IMR-90 (cell line): Measurements from ENCODE around the gene L3MBTL4. TPM values are rescaled to one million over a fixed set of nuclear protein-coding genes. Genes with fewer than 3 reads are reported as not detected.

Source experiments
- ATAC-seq: fragments of 200-7000 bp; cut with Tn5 transposase; 2 replicates; pipeline ENCODE4 v1.9.1; 2020; ENCODE audit warnings: low read depth, mild to moderate bottlenecking, moderate library complexity
- BruUV-seq: library from RNA; stranded (reverse); fragments of 400-500 nt; replicated peaks from 2 replicates; lab custom pipeline; 2021; lab: Mats Ljungman, UMichigan
- CTCF ChIA-PET: fragments of 300-600 bp; formaldehyde crosslinking; extraction: SDS; loops from one replicate; lab custom pipeline; 2021; ENCODE audit warnings: antibody characterized with exemption; lab: Yijun Ruan, JAX
- POLR2A ChIA-PET: fragments of 300-600 bp; sonication (Branson Sonifier 250); formaldehyde crosslinking; loops from one replicate; lab custom pipeline; 2022; ENCODE audit warnings: antibody characterized with exemption; ENCODE audit not compliant: unreplicated experiment; lab: Charles Lee
- DNase-seq: peaks from one replicate; pipeline ENCODE4 v3.0.0; 2013
- H2AFZ ChIP-seq: replicated peaks from 2 replicates; pipeline ENCODE3; 2013; ENCODE audit warnings: low read length, mild to moderate bottlenecking; ENCODE audit not compliant: poor library complexity
- H2AK5ac ChIP-seq: 2 replicates; pipeline ENCODE4 v1.6.1; 2013; ENCODE audit warnings: low read depth, low read length, inconsistent platforms
- H2AK9ac ChIP-seq: replicated peaks from 2 replicates; pipeline ENCODE3; 2013; ENCODE audit warnings: mild to moderate bottlenecking, low read depth, low read length, moderate library complexity; ENCODE audit not compliant: poor library complexity
- H2BK120ac ChIP-seq: 2 replicates; pipeline ENCODE4 v1.6.1; 2013; ENCODE audit warnings: low read depth, low read length, inconsistent platforms
- H2BK15ac ChIP-seq: 3 replicates; pipeline ENCODE4 v1.6.1; 2013; ENCODE audit warnings: low read depth, low read length, inconsistent platforms
- H2BK20ac ChIP-seq: 2 replicates; pipeline ENCODE4 v1.6.1; 2013; ENCODE audit warnings: low read depth, mild to moderate bottlenecking, inconsistent platforms, low read length, moderate library complexity
- H2BK5ac ChIP-seq: 2 replicates; pipeline ENCODE4 v1.6.1; 2013; ENCODE audit warnings: mild to moderate bottlenecking, low read depth, low read length, inconsistent platforms; ENCODE audit not compliant: poor library complexity, severe bottlenecking
- H3K14ac ChIP-seq: replicated peaks from 2 replicates; pipeline ENCODE4 v1.6.1; 2013; ENCODE audit warnings: low read depth, low read length, inconsistent platforms
- H3K18ac ChIP-seq: 2 replicates; pipeline ENCODE4 v1.6.1; 2013; ENCODE audit warnings: low read depth, low read length, control low read depth
- H3K23ac ChIP-seq: 2 replicates; pipeline ENCODE4 v1.6.1; 2013; ENCODE audit warnings: low read depth, low read length, inconsistent platforms
- H3K27ac ChIP-seq: 2 replicates; pipeline ENCODE4 v1.5.1; 2013; ENCODE audit warnings: mild to moderate bottlenecking, control low read depth, low read length; ENCODE audit not compliant: insufficient read depth
- H3K27me3 ChIP-seq: 2 replicates; pipeline ENCODE4 v1.6.1; 2013; ENCODE audit warnings: low read length; ENCODE audit not compliant: control insufficient read depth, insufficient read depth
- H3K36me3 ChIP-seq: 2 replicates; pipeline ENCODE4 v1.6.1; 2013; ENCODE audit warnings: low read length, mixed read lengths; ENCODE audit not compliant: control insufficient read depth, insufficient read depth
- H3K4ac ChIP-seq: 2 replicates; pipeline ENCODE4 v1.6.1; 2013; ENCODE audit warnings: low read depth, low read length, inconsistent platforms
- H3K4me1 ChIP-seq: 2 replicates; pipeline ENCODE4 v1.6.1; 2013; ENCODE audit warnings: low read length, mixed read lengths; ENCODE audit not compliant: control insufficient read depth, insufficient read depth
- H3K4me2 ChIP-seq: 2 replicates; pipeline ENCODE4 v1.6.1; 2013; ENCODE audit warnings: low read depth, mild to moderate bottlenecking, control low read depth, low read length, moderate library complexity
- H3K4me3 ChIP-seq: 2 replicates; pipeline ENCODE4 v1.5.1; 2013; ENCODE audit warnings: low read depth, mild to moderate bottlenecking, control low read depth, low read length, moderate library complexity; ENCODE audit not compliant: insufficient read depth
- H3K56ac ChIP-seq: 2 replicates; pipeline ENCODE4 v1.6.1; 2013; ENCODE audit warnings: low read length, inconsistent platforms; ENCODE audit not compliant: insufficient read depth; ENCODE audit errors: extremely low read depth
- H3K79me1 ChIP-seq, 2 experiments: 2 replicates each; pipeline ENCODE4 v1.6.1; 2013; ENCODE audit warnings: low read length in 2 of 2, inconsistent platforms in 1 of 2, low read depth in 1 of 2
- H3K9ac ChIP-seq: 2 replicates; pipeline ENCODE4 v1.6.1; 2013; ENCODE audit warnings: low read depth, low read length, control low read depth
- H3K9me1 ChIP-seq: 2 replicates; pipeline ENCODE4 v1.6.1; 2013; ENCODE audit warnings: low read length, inconsistent platforms; ENCODE audit not compliant: insufficient read depth
- H3K9me3 ChIP-seq: 2 replicates; pipeline ENCODE4 v1.6.1; 2013; ENCODE audit warnings: low read length; ENCODE audit not compliant: control insufficient read depth, insufficient read depth
- H4K20me1 ChIP-seq: 2 replicates; pipeline ENCODE4 v1.6.1; 2013; ENCODE audit warnings: low read length, inconsistent platforms; ENCODE audit not compliant: insufficient read depth
- H4K5ac ChIP-seq: 2 replicates; pipeline ENCODE4 v1.6.1; 2013; ENCODE audit warnings: mild to moderate bottlenecking, low read depth, low read length, control low read depth
- H4K8ac ChIP-seq, 2 experiments: 2 replicates each; pipeline ENCODE4 v1.6.1; 2013; ENCODE audit warnings: low read depth in 2 of 2, low read length in 2 of 2, control low read depth in 1 of 2, inconsistent platforms in 1 of 2
- H4K91ac ChIP-seq: 2 replicates; pipeline ENCODE4 v1.6.1; 2013; ENCODE audit warnings: low read depth, low read length, inconsistent platforms; ENCODE audit not compliant: insufficient read depth
- BHLHE40 ChIP-seq: fragments of 150-350 bp; IDR thresholded peaks from 2 replicates; pipeline ENCODE4 v1.6.1; 2016; ENCODE audit warnings: mild to moderate bottlenecking, low read depth, low read length
- CEBPB ChIP-seq: IDR thresholded peaks from 2 replicates; pipeline ENCODE4 v1.6.1; 2012; ENCODE audit warnings: low read depth, low read length, improper control_type of control experiment
- CHD1 ChIP-seq: IDR thresholded peaks from 2 replicates; pipeline ENCODE4 v1.6.1; 2012; ENCODE audit warnings: low read depth, low read length, improper control_type of control experiment
- FOS ChIP-seq: fragments of 150-350 bp; IDR thresholded peaks from 2 replicates; pipeline ENCODE4 v1.6.1; 2016; ENCODE audit warnings: low read depth, low read length
- MAFK ChIP-seq: IDR thresholded peaks from 2 replicates; pipeline ENCODE4 v1.6.1; 2012; ENCODE audit warnings: low read depth, low read length, improper control_type of control experiment
- MAZ ChIP-seq: IDR thresholded peaks from 2 replicates; pipeline ENCODE4 v1.6.1; 2012; ENCODE audit warnings: low read depth, mild to moderate bottlenecking, low read length, improper control_type of control experiment, moderate library complexity, borderline replicate concordance
- MXI1 ChIP-seq: IDR thresholded peaks from 2 replicates; pipeline ENCODE4 v1.6.1; 2012; ENCODE audit warnings: low read depth, mild to moderate bottlenecking, low read length, moderate library complexity, borderline replicate concordance
- NFE2L2 ChIP-seq: fragments of 150-350 bp; IDR thresholded peaks from 2 replicates; pipeline ENCODE4 v1.6.1; 2016; ENCODE audit warnings: low read depth, mild to moderate bottlenecking, low read length
- POLR2A ChIP-seq: IDR thresholded peaks from 2 replicates; pipeline ENCODE4 v1.6.1; 2012; ENCODE audit warnings: mild to moderate bottlenecking, low read depth, low read length
- RCOR1 ChIP-seq: IDR thresholded peaks from 2 replicates; pipeline ENCODE4 v1.6.1; 2012; ENCODE audit warnings: mild to moderate bottlenecking, low read length, improper control_type of control experiment; ENCODE audit not compliant: insufficient replicate concordance
- RFX5 ChIP-seq: IDR thresholded peaks from 2 replicates; pipeline ENCODE4 v1.8.0; 2012; ENCODE audit warnings: low read depth, mild to moderate bottlenecking, low read length, moderate library complexity
- SMC3 ChIP-seq: fragments of 150-350 bp; IDR thresholded peaks from 2 replicates; pipeline ENCODE4 v1.6.1; 2016; ENCODE audit warnings: low read depth, mild to moderate bottlenecking, antibody characterized with exemption, low read length, moderate library complexity
- WGBS, 2 experiments: methylation state at CpG; one replicate each; pipeline versions ENCODE4 v1.1.5 to v1.1.7; 2013; ENCODE audit warnings: missing lambda C conversion rate in 2 of 2; ENCODE audit not compliant: insufficient read length in 1 of 2; ENCODE audit errors: extremely low coverage in 2 of 2; 5-methylcytosine and 5-hydroxymethylcytosine counted together
- dilution Hi-C: fragments of 300-500 bp; cut with HindIII; formaldehyde crosslinking; loops from one replicate; pipeline ENCODE4 v1.14.3; 2018; ENCODE audit warnings: low sequenced_read_pairs; ENCODE audit not compliant: unreplicated experiment
- in situ Hi-C: fragments of 300-500 bp; cut with MboI; formaldehyde crosslinking; loops from 3 replicates; pipeline ENCODE4 v1.14.3; 2019; ENCODE audit warnings: low sequenced_read_pairs, inconsistent platforms, mixed read lengths
- intact Hi-C: fragments of 100-400 bp; cut with micrococcal nuclease; formaldehyde crosslinking; loops from 2 replicates; pipeline ENCODE4 v1.10.0; 2022
- polyA plus RNA-seq, 3 experiments: library from polyadenylated mRNA; depleted of rRNA; stranded (reverse); fragments of >200 nt; gene quantifications; 2 replicates each; pipeline ENCODE4 v1.2.3, GENCODE V29; 2012; ENCODE audit warnings: low replicate concordance in 1 of 3
- total RNA-seq: library from RNA; depleted of rRNA; stranded (reverse); fragments of >200 nt; gene quantifications from 2 replicates; pipeline ENCODE4 v1.2.3, GENCODE V29; 2012
- TF ChIP-seq, protein P1 (sequence below): conservative IDR thresholded peaks from 2 replicates; pipeline ENCODE4 v1.5.1; 2012; ENCODE audit warnings: mild to moderate bottlenecking, low read depth, low read length, improper control_type of control experiment
- TF ChIP-seq, protein P2 (sequence below): fragments of 150-350 bp; IDR thresholded peaks from 2 replicates; pipeline ENCODE4 v1.6.1; 2017; ENCODE audit warnings: mild to moderate bottlenecking, antibody characterized with exemption, low read length, low read depth

Gene L3MBTL4
- total and polyA plus RNA-seq, 2 of the 4 experiments (the other 2 are of a cell fraction) = under 0.01 to 0.02 TPM

- WGBS, 2 experiments = no CpG with 5 or more reads among the region's 4 CpGs
- Histone ChIP-seq H2BK15ac (no peak overlapping the region), H2AFZ (no peak overlapping the region), H3K9ac (no peak overlapping the region), H4K91ac (no peak overlapping the region), H3K9me1 (no peaks in the 10 kb centered on the region), H3K9me3 (no peaks in the 10 kb centered on the region), H3K23ac (no peak overlapping the region), H3K18ac (no peak overlapping the region), H3K56ac (no peak overlapping the region), H4K20me1 (no peaks in the 10 kb centered on the region), H3K27me3 (no peaks in the 10 kb centered on the region), H3K27ac (no peak overlapping the region), H3K4me1 (no peaks in the 10 kb centered on the region), H3K79me1 (no peaks in the 10 kb centered on the region), H2AK5ac (no peak overlapping the region), H4K5ac (no peak overlapping the region), H2BK5ac (no peak overlapping the region), H2BK20ac (no peak overlapping the region), H3K4me2 (no peak overlapping the region), H3K4me3 (no peak overlapping the region), H4K8ac (no peak overlapping the region), H3K4ac (no peak overlapping the region), H3K14ac (no peak overlapping the region), H2AK9ac (no peak overlapping the region), H3K36me3 (no peaks in the 10 kb centered on the region), H2BK120ac (no peak overlapping the region)
- no TSS peak for BruUV-seq
- DNase-seq (peak; percentile 4), ATAC-seq (no peak)
- intact Hi-C loops (no loop called here), dilution Hi-C loops (no loop called here), in situ Hi-C loops (no loop called here)
- POLR2A ChIA-PET = no interaction called here
- TF ChIP-seq CHD1 (no peak), MAFK (no peak), RCOR1 (no peak), CEBPB (no peak), MXI1 (no peak), FOS (no peak), SMC3 (no peak), BHLHE40 (no peak), POLR2A (no peak), NFE2L2 (no peak), MAZ (no peak), RFX5 (no peak)
- TF ChIP-seq, protein P1, sequence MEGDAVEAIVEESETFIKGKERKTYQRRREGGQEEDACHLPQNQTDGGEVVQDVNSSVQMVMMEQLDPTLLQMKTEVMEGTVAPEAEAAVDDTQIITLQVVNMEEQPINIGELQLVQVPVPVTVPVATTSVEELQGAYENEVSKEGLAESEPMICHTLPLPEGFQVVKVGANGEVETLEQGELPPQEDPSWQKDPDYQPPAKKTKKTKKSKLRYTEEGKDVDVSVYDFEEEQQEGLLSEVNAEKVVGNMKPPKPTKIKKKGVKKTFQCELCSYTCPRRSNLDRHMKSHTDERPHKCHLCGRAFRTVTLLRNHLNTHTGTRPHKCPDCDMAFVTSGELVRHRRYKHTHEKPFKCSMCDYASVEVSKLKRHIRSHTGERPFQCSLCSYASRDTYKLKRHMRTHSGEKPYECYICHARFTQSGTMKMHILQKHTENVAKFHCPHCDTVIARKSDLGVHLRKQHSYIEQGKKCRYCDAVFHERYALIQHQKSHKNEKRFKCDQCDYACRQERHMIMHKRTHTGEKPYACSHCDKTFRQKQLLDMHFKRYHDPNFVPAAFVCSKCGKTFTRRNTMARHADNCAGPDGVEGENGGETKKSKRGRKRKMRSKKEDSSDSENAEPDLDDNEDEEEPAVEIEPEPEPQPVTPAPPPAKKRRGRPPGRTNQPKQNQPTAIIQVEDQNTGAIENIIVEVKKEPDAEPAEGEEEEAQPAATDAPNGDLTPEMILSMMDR = no peak
- TF ChIP-seq, protein P2, sequence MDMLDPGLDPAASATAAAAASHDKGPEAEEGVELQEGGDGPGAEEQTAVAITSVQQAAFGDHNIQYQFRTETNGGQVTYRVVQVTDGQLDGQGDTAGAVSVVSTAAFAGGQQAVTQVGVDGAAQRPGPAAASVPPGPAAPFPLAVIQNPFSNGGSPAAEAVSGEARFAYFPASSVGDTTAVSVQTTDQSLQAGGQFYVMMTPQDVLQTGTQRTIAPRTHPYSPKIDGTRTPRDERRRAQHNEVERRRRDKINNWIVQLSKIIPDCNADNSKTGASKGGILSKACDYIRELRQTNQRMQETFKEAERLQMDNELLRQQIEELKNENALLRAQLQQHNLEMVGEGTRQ = no peak
- CTCF ChIA-PET = no interaction called here
Observed at GRCh38 chr18:6069539-6069938, 345.2 kb downstream of the L3MBTL4 start.
